Sigmoid colon (tissue), 7 donors: ENCODE results near the gene HTT. TPM values are rescaled to one million over a fixed set of nuclear protein-coding genes. Genes with fewer than 3 reads are reported as not detected.

Experiments used
- DNase-seq: peaks from one replicate; pipeline ENCODE4 v3.0.0-alpha.2; 2019
- H3K27ac ChIP-seq, 4 donors: fragments of 200-600 bp; sonication (generic); one replicate each; pipeline ENCODE4 v1.5.1; 2016 to 2019; ENCODE audit warnings: mild to moderate bottlenecking in 1 of 4
- H3K27me3 ChIP-seq, 3 donors: fragments of 200-600 bp; sonication (generic); one replicate each; pipeline ENCODE4 v1.5.1; 2019; ENCODE audit warnings: mild to moderate bottlenecking in 1 of 3
- H3K36me3 ChIP-seq, 4 donors: fragments of 200-600 bp; sonication (generic); one replicate each; pipeline ENCODE4 v1.5.1; 2016 to 2019
- H3K4me1 ChIP-seq, 4 donors: fragments of 200-600 bp; sonication (generic); one replicate each; pipeline ENCODE4 v1.5.1; 2017 to 2019
- H3K4me3 ChIP-seq, 4 donors: fragments of 200-600 bp; sonication (generic); one replicate each; pipeline ENCODE4 v1.5.1; 2017 to 2019; ENCODE audit warnings: mild to moderate bottlenecking in 2 of 4, moderate library complexity in 1 of 4
- H3K9me3 ChIP-seq, 4 donors: fragments of 200-600 bp in 3 of 4; sonication (generic) in 3 of 4; one replicate each; pipeline versions ENCODE4 v1.5.1 to v1.6.1; 2013 to 2019
- CTCF ChIP-seq, 4 experiments: fragments of 450-650 bp in 3 of 4; fragments of 200-600 bp in 1 of 4; IDR thresholded peaks; one replicate each; pipeline ENCODE4 v1.5.1; 2016 to 2019; ENCODE audit warnings: antibody characterized with exemption in 4 of 4, mild to moderate bottlenecking in 3 of 4, moderate library complexity in 2 of 4
- EP300 ChIP-seq, 4 donors: sonication (generic); formaldehyde crosslinking; IDR thresholded peaks; one replicate each; pipeline ENCODE4 v1.6.1; 2017; ENCODE audit warnings: antibody characterized with exemption in 4 of 4
- POLR2A ChIP-seq, 2 donors: fragments of 450-650 bp; IDR thresholded peaks; one replicate each; pipeline ENCODE4 v1.6.1; 2016; ENCODE audit warnings: antibody characterized with exemption in 2 of 2, mild to moderate bottlenecking in 2 of 2, moderate library complexity in 2 of 2
- POLR2AphosphoS5 ChIP-seq, 4 donors: sonication (generic); formaldehyde crosslinking; IDR thresholded peaks; one replicate each; pipeline ENCODE4 v1.6.1; 2017; ENCODE audit warnings: antibody characterized with exemption in 4 of 4
- WGBS, 2 donors: extraction: QIAGEN DNeasy Blood & Tissue Kit; methylation state at CpG; one replicate each; pipeline ENCODE4 v1.1.7; 2013; 5-methylcytosine and 5-hydroxymethylcytosine counted together
- intact Hi-C: fragments of 100-400 bp; cut with DNase I; formaldehyde crosslinking; loops from one replicate; pipeline ENCODE4 v1.15.1; 2023
- polyA plus RNA-seq, 3 donors: library from polyadenylated mRNA; stranded (reverse); fragments of 200-250 nt; gene quantifications; one replicate each; pipeline ENCODE4 v1.2.3, GENCODE V29; 2013
- total RNA-seq, 4 donors: library from RNA; depleted of rRNA; stranded (reverse); fragments of >200 nt; gene quantifications; one replicate each; pipeline ENCODE4 v1.1.0, GENCODE V29; 2016
- donor health status: healthy with polysubstance abuse.
- donor health status: Bipolar disorder and iron deficiency.
- donor health status: healthy.

HTT gene
- total and polyA plus RNA-seq, 7 donors: 6.5 to 41.5 (median 22.7) TPM

- intact Hi-C loops: no loop called here
- H3K4me3 ChIP-seq: no peak overlapping the region
- H3K4me1 ChIP-seq: peaks cover 0 to 6% (median 2%) of the 10 kb centered on the region in 4 donors
- WGBS, 2 donors: 79 to 86% methylated on average over 14 of the region's 14 CpGs
- TF ChIP-seq POLR2A (IDR thresholded peaks at IDR 0.05) (no peak), EP300 (IDR thresholded peaks at IDR 0.05) (no peak), POLR2AphosphoS5 (IDR thresholded peaks at IDR 0.05) (no peak), CTCF (IDR thresholded peaks at IDR 0.05) (no peak)
- H3K27ac ChIP-seq: no peak overlapping the region
- DNase-seq: peak; percentile 63
- H3K9me3 ChIP-seq: no peaks in the 10 kb centered on the region
- H3K36me3 ChIP-seq: peaks cover 0 to under 1% (median 0%) of the 10 kb centered on the region in 4 donors
- no peaks in the 10 kb centered on the region for H3K27me3 ChIP-seq
Measured at GRCh38 chr4:3250438-3250955, 176.0 kb downstream of the HTT start.

DNA sequence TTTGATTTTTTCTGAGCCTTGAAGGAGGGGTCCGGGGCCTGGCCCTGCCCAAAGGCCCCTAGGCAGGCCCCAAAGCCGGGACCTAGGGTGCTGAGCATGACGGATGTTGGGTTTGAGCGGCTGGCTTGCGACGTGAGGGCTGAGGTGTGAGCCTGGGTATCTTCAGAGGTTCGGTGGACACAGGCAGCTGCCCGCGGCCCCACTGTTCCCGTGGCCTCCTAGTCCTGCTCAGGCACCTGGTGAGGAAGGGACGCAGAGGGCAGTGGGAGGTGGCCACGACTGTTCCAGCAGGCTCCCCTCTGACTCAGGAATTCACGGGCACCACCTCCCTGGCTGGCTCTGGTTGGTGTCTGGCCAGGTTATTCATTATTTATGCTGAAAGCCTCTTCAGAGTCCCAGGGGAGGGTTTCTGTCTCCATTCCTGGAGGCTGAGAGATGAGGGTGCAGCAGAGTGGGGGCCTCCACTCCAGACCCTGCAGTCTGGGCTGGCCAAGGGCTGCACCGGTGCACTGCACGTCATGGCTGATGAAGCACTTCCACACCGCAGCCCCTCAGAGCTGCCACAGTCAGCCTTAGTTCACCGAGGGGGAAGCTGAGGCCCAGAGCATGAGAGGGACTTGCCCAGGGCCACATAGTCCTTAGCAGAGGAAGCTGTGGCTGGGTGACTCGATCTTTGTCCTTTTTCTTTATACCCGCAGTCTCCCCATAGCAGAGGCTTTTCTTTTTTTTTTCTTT, 176.6 kb downstream of the HTT start:
- WGBS, 2 donors: 91 to 95% methylated on average over 19 of the region's 19 CpGs
- peak; percentile 46 for DNase-seq
- no peak for TF ChIP-seq EP300 (IDR thresholded peaks at IDR 0.05)

GRCh38 chr4:3251691-3252479, 177.4 kb downstream of the HTT start:
- Histone ChIP-seq H3K4me1 (peaks cover 0 to 4% (median 0%) of the 10 kb centered on the region in 4 donors), H3K36me3 (peaks cover 0 to 6% (median 0%) of the 10 kb centered on the region in 4 donors), H3K27ac (no peak overlapping the region), H3K9me3 (no peaks in the 10 kb centered on the region), H3K27me3 (no peaks in the 10 kb centered on the region), H3K4me3 (no peak overlapping the region)
- DNase-seq: peak; percentile 57
- 84 to 95% methylated on average over 11 of the region's 11 CpGs for WGBS, 2 donors
- TF ChIP-seq POLR2A (IDR thresholded peaks at IDR 0.05) (no peak), EP300 (IDR thresholded peaks at IDR 0.05) (no peak), POLR2AphosphoS5 (IDR thresholded peaks at IDR 0.05) (no peak), CTCF (IDR thresholded peaks at IDR 0.05) (no peak)
- intact Hi-C loops: no loop called here

More for the DNA sequence above, 176.6 kb downstream of the HTT start:
- no peaks in the 10 kb centered on the region for H3K9me3 ChIP-seq
- peaks cover 0 to 6% (median 2%) of the 10 kb centered on the region in 4 donors for H3K4me1 ChIP-seq
- no peaks in the 10 kb centered on the region for H3K27me3 ChIP-seq
- intact Hi-C loops: no loop called here
- no peak overlapping the region for H3K27ac ChIP-seq
- H3K4me3 ChIP-seq: no peak overlapping the region
- H3K36me3 ChIP-seq: peaks cover 0 to 6% (median 0%) of the 10 kb centered on the region in 4 donors

DNA sequence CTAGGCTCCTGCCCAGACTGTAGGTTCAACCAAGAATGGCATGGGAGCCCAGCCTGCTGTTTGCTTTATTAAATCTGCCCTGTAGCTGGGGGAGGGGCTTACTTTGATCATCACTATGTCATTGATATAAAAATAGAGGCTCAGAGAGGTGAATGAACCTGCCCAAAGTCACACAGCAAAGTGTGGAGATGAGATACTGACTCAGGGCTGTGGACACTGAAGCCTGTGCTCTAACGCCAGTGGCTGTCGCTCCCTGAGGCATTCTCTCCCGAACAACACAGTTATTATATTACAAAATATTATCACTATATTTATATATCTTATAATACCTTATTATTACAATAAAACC, 178.0 kb downstream of the HTT start:
- Histone ChIP-seq H3K27ac (no peak overlapping the region), H3K27me3 (no peaks in the 10 kb centered on the region), H3K9me3 (no peaks in the 10 kb centered on the region), H3K4me1 (peaks cover 0 to 4% (median 0%) of the 10 kb centered on the region in 4 donors), H3K4me3 (no peak overlapping the region), H3K36me3 (peaks cover 0 to 6% (median 0%) of the 10 kb centered on the region in 4 donors)
- intact Hi-C loops: no loop called here
- no peak for TF ChIP-seq POLR2AphosphoS5 (IDR thresholded peaks at IDR 0.05)
- no peak for DNase-seq
- WGBS, 2 donors: 97 to 98% methylated on average over 3 of the region's 3 CpGs

GRCh38 chr4:3252831-3253641, 178.6 kb downstream of the HTT start:
- Histone ChIP-seq H3K4me3 (no peak overlapping the region), H3K9me3 (no peaks in the 10 kb centered on the region), H3K27me3 (no peaks in the 10 kb centered on the region), H3K27ac (no peak overlapping the region), H3K4me1 (peaks cover 0 to 4% (median 0%) of the 10 kb centered on the region in 4 donors), H3K36me3 (peaks cover 0 to 6% (median 0%) of the 10 kb centered on the region in 4 donors)
- 76 to 90% methylated on average over 38 of the region's 38 CpGs for WGBS, 2 donors
- TF ChIP-seq EP300 (IDR thresholded peaks at IDR 0.05): no peak
- no peak for TF ChIP-seq POLR2A (IDR thresholded peaks at IDR 0.05)
- no peak for TF ChIP-seq CTCF (IDR thresholded peaks at IDR 0.05)
- no peak for TF ChIP-seq POLR2AphosphoS5 (IDR thresholded peaks at IDR 0.05)
- peak; percentile 63 for DNase-seq
- intact Hi-C loops: no loop called here
